22Rv1 (cell line): ENCODE data around the gene ADAT3.

Source experiments
- H3K27ac ChIP-seq: fragments of 450-650 bp; 2 replicates; pipeline ENCODE4 v1.5.1; 2017
- CTCF ChIP-seq: fragments of 450-650 bp; IDR thresholded peaks from 2 replicates; pipeline ENCODE4 v1.5.1; 2017; ENCODE audit warnings: mild to moderate bottlenecking
- ZFX ChIP-seq: fragments of 450-650 bp; IDR thresholded peaks from 2 replicates; pipeline ENCODE4 v1.6.1; 2017; ENCODE audit warnings: antibody characterized with exemption, borderline replicate concordance

ADAT3 gene

GRCh38 chr19:1955171-1956121 is 50.2 kb downstream of the ADAT3 start:
- no peak for TF ChIP-seq ZFX
- no peak for TF ChIP-seq CTCF
- no peak overlapping the region for H3K27ac ChIP-seq

- no peak for TF ChIP-seq ZFX
- TF ChIP-seq CTCF, result no peak
- H3K27ac ChIP-seq, result no peak overlapping the region
These were observed 50.9 kb downstream of the ADAT3 start for GRCh38 chr19:1956122-1956494.

GRCh38 chr19:1956868-1957492 is 51.8 kb downstream of the ADAT3 start:
- H3K27ac ChIP-seq, result no peak overlapping the region
- TF ChIP-seq CTCF, result no peak
- no peak for TF ChIP-seq ZFX

- H3K27ac ChIP-seq, result no peak overlapping the region
- TF ChIP-seq ZFX (no peak), CTCF (no peak)
These were observed 52.5 kb downstream of the ADAT3 start for GRCh38 chr19:1957562-1958248.

- H3K27ac ChIP-seq, result no peak overlapping the region
- TF ChIP-seq CTCF (no peak), ZFX (no peak)
These were observed 54.9 kb downstream of the ADAT3 start for GRCh38 chr19:1959928-1960589.

GRCh38 chr19:1961000-1961883 is 56.0 kb downstream of the ADAT3 start:
- H3K27ac ChIP-seq, result no peak overlapping the region
- no peak for TF ChIP-seq ZFX
- TF ChIP-seq CTCF, result no peak
